ENCODE data around the gene INPP5F. TPM values are rescaled to one million over a fixed set of nuclear protein-coding genes. Genes with fewer than 3 reads are reported as not detected.

INPP5F gene
- total and polyA plus RNA-seq, 2 of the 13 experiments (the other 11 are each of a cell fraction or from before 2014, with no cell fraction given) = 12.5 to 15.7 TPM

- TF ChIP-seq ZNF800 (CRISPR knock-in tag; IDR thresholded peaks at IDR 0.05) = no peak
- no peak for TF ChIP-seq ZNF280D (CRISPR knock-in tag; IDR thresholded peaks at IDR 0.05)
- no peak for TF ChIP-seq ATF4 (CRISPR knock-in tag; IDR thresholded peaks at IDR 0.05)
- TF ChIP-seq ZNF12 (CRISPR knock-in tag; IDR thresholded peaks at IDR 0.05) = no peak
- no peak for TF ChIP-seq ZNF724P (CRISPR knock-in tag; IDR thresholded peaks at IDR 0.05; ENCODE audit: borderline replicate concordance)
- TF ChIP-seq SNAPC4 (CRISPR knock-in tag; IDR thresholded peaks at IDR 0.05) = 0 out of 2 replicates have a peak, but pooled peaks have one; percentile 60
- no peak for TF ChIP-seq NFKB2 (CRISPR knock-in tag; IDR thresholded peaks at IDR 0.05; ENCODE audit: borderline replicate concordance)
- TF ChIP-seq ZNF740 (CRISPR knock-in tag; IDR thresholded peaks at IDR 0.05) = no peak
- peak; percentile 43; the same call in 1 of the 2 replicates for TF ChIP-seq PRDM10 (CRISPR knock-in tag; IDR thresholded peaks at IDR 0.05; ENCODE audit: low read depth)
- TF ChIP-seq SOX6 (IDR thresholded peaks at IDR 0.05) = no peak
- TF ChIP-seq SOX6 (CRISPR knock-in tag; IDR thresholded peaks at IDR 0.05) = no peak
- no peak for TF ChIP-seq BCL6 (CRISPR knock-in tag; IDR thresholded peaks at IDR 0.05)
Observed at GRCh38 chr10:119687192-119688032, 38.4 kb upstream of the INPP5F start (continued).
